ENCODE measurements around the gene TANGO2. TPM values are rescaled to one million over a fixed set of nuclear protein-coding genes. Genes with fewer than 3 reads are reported as not detected.

The TANGO2 gene
- total RNA-seq, 1 experiment from 2014 or later, result 17.0 TPM

DNA sequence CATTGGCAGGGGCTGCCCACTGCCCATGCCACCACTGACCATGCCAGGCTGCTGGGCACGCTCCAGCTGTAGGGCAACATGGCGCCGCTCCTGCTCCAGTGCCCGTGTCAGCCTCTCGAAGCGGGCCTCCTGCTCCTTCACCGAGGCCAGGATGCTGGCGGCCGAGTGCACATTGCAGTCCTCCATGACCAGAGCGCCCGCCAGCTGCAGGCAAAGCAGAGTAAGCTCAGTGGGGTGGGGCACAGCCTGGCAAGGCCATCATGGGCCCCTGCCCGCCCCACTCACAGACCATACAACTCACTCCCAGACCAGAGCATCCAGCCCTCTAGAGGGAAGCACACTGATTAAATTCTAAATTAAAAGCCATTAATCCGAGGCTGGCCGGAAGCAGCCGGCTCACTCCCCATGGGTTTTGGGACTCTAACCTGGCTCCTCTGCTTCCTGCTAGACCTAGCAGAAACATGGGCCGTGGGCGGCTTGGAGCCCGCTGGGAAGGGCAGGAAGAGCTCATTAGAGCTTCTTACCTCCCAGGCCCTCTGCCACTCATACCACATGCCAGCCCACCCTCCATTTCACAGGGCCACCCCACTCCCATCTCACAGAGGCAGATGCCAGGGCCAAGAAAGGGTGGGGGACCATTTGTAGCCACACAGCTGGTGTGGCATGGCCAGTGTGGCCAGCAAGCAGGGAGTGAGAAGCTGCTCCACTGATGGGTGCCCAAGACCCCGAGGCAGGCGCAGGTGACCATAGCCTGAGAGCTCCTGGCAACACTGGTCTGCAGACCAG lies 30.1 kb upstream of the TANGO2 start:
- no TSS peak for BruUV-seq (replicated peaks)

More for the DNA sequence above, 30.1 kb upstream of the TANGO2 start:
- peaks cover 5 to 12% of the 10 kb centered on the region in 2 experiments for H3K4me1 ChIP-seq (ENCODE audit: control insufficient read depth in 1 of 2, insufficient read depth in 2 of 2, low read length in 2 of 2)
- TF ChIP-seq POLR2AphosphoS5 (IDR thresholded peaks at IDR 0.05; ENCODE audit: low read depth, low read length), result no peak
- TF ChIP-seq ELF1 (IDR thresholded peaks at IDR 0.05; ENCODE audit: borderline replicate concordance, low read depth), result no peak
- TF ChIP-seq TCF7L2 (IDR thresholded peaks at IDR 0.05; ENCODE audit: borderline replicate concordance, extremely low read depth, insufficient read depth, insufficient read length), result no peak
- no peak for TF ChIP-seq POLR2A (IDR thresholded peaks at IDR 0.05; ENCODE audit: borderline replicate concordance, extremely low read depth, insufficient read depth, insufficient read length)
- TF ChIP-seq, protein P1, sequence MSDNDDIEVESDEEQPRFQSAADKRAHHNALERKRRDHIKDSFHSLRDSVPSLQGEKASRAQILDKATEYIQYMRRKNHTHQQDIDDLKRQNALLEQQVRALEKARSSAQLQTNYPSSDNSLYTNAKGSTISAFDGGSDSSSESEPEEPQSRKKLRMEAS (IDR thresholded peaks at IDR 0.05), result no peak
- TF ChIP-seq CBX3 (IDR thresholded peaks at IDR 0.05; ENCODE audit: low read depth), result no peak
- TF ChIP-seq, protein P2, sequence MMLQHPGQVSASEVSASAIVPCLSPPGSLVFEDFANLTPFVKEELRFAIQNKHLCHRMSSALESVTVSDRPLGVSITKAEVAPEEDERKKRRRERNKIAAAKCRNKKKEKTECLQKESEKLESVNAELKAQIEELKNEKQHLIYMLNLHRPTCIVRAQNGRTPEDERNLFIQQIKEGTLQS (IDR thresholded peaks at IDR 0.05), result no peak
- TF ChIP-seq JUND (IDR thresholded peaks at IDR 0.05), result no peak
- no peak for TF ChIP-seq CEBPB (IDR thresholded peaks at IDR 0.05; ENCODE audit: low read depth)
- TF ChIP-seq EZH2 (IDR thresholded peaks at IDR 0.05), result no peak
- TF ChIP-seq ZNF274 (IDR thresholded peaks at IDR 0.05; ENCODE audit: low read depth, low read length), result no peak
- no peak for TF ChIP-seq RAD21 (IDR thresholded peaks at IDR 0.05; ENCODE audit: low read depth)
- TF ChIP-seq, protein P3, sequence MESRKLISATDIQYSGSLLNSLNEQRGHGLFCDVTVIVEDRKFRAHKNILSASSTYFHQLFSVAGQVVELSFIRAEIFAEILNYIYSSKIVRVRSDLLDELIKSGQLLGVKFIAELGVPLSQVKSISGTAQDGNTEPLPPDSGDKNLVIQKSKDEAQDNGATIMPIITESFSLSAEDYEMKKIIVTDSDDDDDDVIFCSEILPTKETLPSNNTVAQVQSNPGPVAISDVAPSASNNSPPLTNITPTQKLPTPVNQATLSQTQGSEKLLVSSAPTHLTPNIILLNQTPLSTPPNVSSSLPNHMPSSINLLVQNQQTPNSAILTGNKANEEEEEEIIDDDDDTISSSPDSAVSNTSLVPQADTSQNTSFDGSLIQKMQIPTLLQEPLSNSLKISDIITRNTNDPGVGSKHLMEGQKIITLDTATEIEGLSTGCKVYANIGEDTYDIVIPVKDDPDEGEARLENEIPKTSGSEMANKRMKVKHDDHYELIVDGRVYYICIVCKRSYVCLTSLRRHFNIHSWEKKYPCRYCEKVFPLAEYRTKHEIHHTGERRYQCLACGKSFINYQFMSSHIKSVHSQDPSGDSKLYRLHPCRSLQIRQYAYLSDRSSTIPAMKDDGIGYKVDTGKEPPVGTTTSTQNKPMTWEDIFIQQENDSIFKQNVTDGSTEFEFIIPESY (IDR thresholded peaks at IDR 0.05; ENCODE audit: extremely low read depth, insufficient replicate concordance, low read length), result no peak
- no peak for TF ChIP-seq YY1 (IDR thresholded peaks at IDR 0.05; ENCODE audit: extremely low read depth, insufficient replicate concordance, low read depth, low read length)
- no peak for TF ChIP-seq FOSL1 (IDR thresholded peaks at IDR 0.05; ENCODE audit: low read depth)
- TF ChIP-seq SRF (IDR thresholded peaks at IDR 0.05; ENCODE audit: low read depth), result no peak
- TF ChIP-seq EGR1 (IDR thresholded peaks at IDR 0.05; ENCODE audit: low read depth), result no peak
- TF ChIP-seq, protein P4, sequence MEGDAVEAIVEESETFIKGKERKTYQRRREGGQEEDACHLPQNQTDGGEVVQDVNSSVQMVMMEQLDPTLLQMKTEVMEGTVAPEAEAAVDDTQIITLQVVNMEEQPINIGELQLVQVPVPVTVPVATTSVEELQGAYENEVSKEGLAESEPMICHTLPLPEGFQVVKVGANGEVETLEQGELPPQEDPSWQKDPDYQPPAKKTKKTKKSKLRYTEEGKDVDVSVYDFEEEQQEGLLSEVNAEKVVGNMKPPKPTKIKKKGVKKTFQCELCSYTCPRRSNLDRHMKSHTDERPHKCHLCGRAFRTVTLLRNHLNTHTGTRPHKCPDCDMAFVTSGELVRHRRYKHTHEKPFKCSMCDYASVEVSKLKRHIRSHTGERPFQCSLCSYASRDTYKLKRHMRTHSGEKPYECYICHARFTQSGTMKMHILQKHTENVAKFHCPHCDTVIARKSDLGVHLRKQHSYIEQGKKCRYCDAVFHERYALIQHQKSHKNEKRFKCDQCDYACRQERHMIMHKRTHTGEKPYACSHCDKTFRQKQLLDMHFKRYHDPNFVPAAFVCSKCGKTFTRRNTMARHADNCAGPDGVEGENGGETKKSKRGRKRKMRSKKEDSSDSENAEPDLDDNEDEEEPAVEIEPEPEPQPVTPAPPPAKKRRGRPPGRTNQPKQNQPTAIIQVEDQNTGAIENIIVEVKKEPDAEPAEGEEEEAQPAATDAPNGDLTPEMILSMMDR (IDR thresholded peaks at IDR 0.05 in 2 of 3, conservative IDR thresholded peaks at IDR 0.05 in 1 of 3; ENCODE audit: borderline replicate concordance in 1 of 3, insufficient read depth in 1 of 3, low read depth in 2 of 3, low read length in 2 of 3), result no peak
- no peak for TF ChIP-seq EZH2phosphoT487 (IDR thresholded peaks at IDR 0.05; ENCODE audit: borderline replicate concordance)
- TF ChIP-seq, protein P5, sequence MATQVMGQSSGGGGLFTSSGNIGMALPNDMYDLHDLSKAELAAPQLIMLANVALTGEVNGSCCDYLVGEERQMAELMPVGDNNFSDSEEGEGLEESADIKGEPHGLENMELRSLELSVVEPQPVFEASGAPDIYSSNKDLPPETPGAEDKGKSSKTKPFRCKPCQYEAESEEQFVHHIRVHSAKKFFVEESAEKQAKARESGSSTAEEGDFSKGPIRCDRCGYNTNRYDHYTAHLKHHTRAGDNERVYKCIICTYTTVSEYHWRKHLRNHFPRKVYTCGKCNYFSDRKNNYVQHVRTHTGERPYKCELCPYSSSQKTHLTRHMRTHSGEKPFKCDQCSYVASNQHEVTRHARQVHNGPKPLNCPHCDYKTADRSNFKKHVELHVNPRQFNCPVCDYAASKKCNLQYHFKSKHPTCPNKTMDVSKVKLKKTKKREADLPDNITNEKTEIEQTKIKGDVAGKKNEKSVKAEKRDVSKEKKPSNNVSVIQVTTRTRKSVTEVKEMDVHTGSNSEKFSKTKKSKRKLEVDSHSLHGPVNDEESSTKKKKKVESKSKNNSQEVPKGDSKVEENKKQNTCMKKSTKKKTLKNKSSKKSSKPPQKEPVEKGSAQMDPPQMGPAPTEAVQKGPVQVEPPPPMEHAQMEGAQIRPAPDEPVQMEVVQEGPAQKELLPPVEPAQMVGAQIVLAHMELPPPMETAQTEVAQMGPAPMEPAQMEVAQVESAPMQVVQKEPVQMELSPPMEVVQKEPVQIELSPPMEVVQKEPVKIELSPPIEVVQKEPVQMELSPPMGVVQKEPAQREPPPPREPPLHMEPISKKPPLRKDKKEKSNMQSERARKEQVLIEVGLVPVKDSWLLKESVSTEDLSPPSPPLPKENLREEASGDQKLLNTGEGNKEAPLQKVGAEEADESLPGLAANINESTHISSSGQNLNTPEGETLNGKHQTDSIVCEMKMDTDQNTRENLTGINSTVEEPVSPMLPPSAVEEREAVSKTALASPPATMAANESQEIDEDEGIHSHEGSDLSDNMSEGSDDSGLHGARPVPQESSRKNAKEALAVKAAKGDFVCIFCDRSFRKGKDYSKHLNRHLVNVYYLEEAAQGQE (IDR thresholded peaks at IDR 0.05; ENCODE audit: low read depth), result no peak
- intact Hi-C loops (cut with micrococcal nuclease), result no loop called here
- no peaks in the 10 kb centered on the region for H3K9me2 ChIP-seq (ENCODE audit: insufficient read depth)
- ATAC-seq, result no peak
- H3K36me3 ChIP-seq (ENCODE audit: control insufficient read depth in 1 of 2, insufficient read depth in 2 of 2, low read length in 2 of 2), result no peaks in the 10 kb centered on the region
- H3K9ac ChIP-seq (ENCODE audit: low read length), result no peak overlapping the region
- no peak overlapping the region for H3K4me2 ChIP-seq (ENCODE audit: low read length)
- H4K20me1 ChIP-seq (ENCODE audit: insufficient read depth), result no peaks in the 10 kb centered on the region
- H3K4me3 ChIP-seq (replicated peaks in 1 of 2; ENCODE audit: low read depth in 1 of 2, low read length in 2 of 2), result no peak overlapping the region
- no peaks in the 10 kb centered on the region for H3K27me3 ChIP-seq (ENCODE audit: insufficient read depth, low read length)
- no peak overlapping the region for H2AFZ ChIP-seq (ENCODE audit: low read depth, low read length, poor library complexity, severe bottlenecking)
- RAD21 ChIA-PET (ENCODE audit: low non-redundant PET in 1 of 2, low total read pairs in 2 of 2, uncharacterized antibody in 2 of 2, unreplicated experiment in 2 of 2), result no interaction called here
- DNase-seq (ENCODE audit: low read depth, low spot score), result no peak
- H3K79me2 ChIP-seq (ENCODE audit: insufficient read depth, low read length), result no peaks in the 10 kb centered on the region
- POLR2A ChIA-PET, result no interaction called here
- CTCF ChIA-PET, result no interaction called here
- no peaks in the 10 kb centered on the region for H3K9me3 ChIP-seq (ENCODE audit: control insufficient read depth in 1 of 2, insufficient read depth in 1 of 2, low read depth in 1 of 2, low read length in 2 of 2)
- no peak overlapping the region for H3K27ac ChIP-seq (ENCODE audit: low read depth, low read length)

All from HCT116 (cell line).